Fibroblast of pulmonary artery (primary cell): ENCODE data around the gene LDB2.

Source experiments
- DNase-seq: peaks from one replicate; pipeline ENCODE4 v3.0.0-alpha.2; 2010; ENCODE audit warnings: low read depth
- H3K4me3 ChIP-seq: replicated peaks from 2 replicates; pipeline ENCODE4 v1.5.1; 2011; ENCODE audit warnings: low read depth, mild to moderate bottlenecking, control low read depth, low read length, moderate library complexity
- CTCF ChIP-seq: IDR thresholded peaks from 2 replicates; pipeline ENCODE4 v1.5.1; 2011; ENCODE audit warnings: mild to moderate bottlenecking, control low read depth, low read length, inconsistent platforms; ENCODE audit errors: missing control alignments

Gene LDB2

GRCh38 chr4:16809943-16810342, 88.5 kb downstream of the LDB2 start:
- no peak overlapping the region for H3K4me3 ChIP-seq
- DNase-seq, result no peak
- no peak for TF ChIP-seq CTCF

GRCh38 chr4:16809064-16809463, 89.4 kb downstream of the LDB2 start:
- no peak for TF ChIP-seq CTCF
- no peak for DNase-seq
- H3K4me3 ChIP-seq, result no peak overlapping the region

GRCh38 chr4:16807355-16807754, 91.1 kb downstream of the LDB2 start:
- DNase-seq, result peak; percentile 6
- no peak overlapping the region for H3K4me3 ChIP-seq
- TF ChIP-seq CTCF, result no peak

- no peak for TF ChIP-seq CTCF
- H3K4me3 ChIP-seq, result no peak overlapping the region
- DNase-seq, result no peak
Measured at GRCh38 chr4:16804581-16804980, 93.9 kb downstream of the LDB2 start.

GRCh38 chr4:16802044-16802443, 96.4 kb downstream of the LDB2 start:
- no peak overlapping the region for H3K4me3 ChIP-seq
- no peak for TF ChIP-seq CTCF
- DNase-seq, result no peak

GRCh38 chr4:16801356-16801755, 97.1 kb downstream of the LDB2 start:
- no peak overlapping the region for H3K4me3 ChIP-seq
- no peak for DNase-seq
- TF ChIP-seq CTCF, result no peak

- peak; percentile 97 for TF ChIP-seq CTCF
- H3K4me3 ChIP-seq, result no peak overlapping the region
- peak; percentile 76 for DNase-seq
Measured at GRCh38 chr4:16794816-16795445, 103.5 kb downstream of the LDB2 start.
